Measurements from ENCODE around the gene LPIN1.

DNA sequence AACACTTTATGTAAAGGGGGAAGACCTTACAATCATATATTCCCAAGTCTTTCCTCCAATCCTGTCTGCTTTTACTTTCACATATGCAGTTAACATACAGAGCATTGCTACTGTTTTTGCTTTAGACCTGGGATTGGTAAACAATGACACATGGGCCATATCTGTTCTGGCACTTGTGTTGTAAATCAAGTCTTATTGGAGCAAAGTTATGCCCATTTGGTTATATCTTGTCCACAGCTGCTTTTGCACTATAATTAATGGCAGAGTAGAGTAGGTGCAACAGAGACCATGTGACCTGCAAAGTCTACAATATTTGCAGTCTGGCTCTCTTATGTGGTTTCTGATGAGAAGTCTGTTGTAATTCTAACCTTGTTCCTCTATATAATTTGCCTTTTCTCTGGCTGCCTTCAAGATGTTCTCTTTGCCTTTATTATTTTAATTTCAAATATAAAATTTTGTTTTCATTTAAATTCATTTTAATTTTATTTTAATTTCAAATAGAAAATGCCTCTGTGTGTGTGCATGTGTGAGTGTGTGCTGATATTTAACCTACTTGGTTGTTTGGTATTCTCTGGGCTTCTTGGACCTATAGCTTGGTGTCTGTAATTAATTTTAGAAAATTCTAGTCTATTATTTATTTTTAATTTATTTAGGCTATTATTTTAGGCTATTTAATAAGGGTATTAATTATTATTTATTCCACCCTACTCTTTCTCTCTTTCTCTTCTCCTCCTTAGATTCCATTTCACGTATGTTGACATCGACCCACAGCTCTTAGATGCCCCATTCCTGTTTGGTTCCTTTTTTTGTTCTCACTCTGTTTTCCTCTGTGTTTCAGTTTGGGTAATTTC lies 16.8 kb upstream of the LPIN1 start:
- TF ChIP-seq, protein P1, sequence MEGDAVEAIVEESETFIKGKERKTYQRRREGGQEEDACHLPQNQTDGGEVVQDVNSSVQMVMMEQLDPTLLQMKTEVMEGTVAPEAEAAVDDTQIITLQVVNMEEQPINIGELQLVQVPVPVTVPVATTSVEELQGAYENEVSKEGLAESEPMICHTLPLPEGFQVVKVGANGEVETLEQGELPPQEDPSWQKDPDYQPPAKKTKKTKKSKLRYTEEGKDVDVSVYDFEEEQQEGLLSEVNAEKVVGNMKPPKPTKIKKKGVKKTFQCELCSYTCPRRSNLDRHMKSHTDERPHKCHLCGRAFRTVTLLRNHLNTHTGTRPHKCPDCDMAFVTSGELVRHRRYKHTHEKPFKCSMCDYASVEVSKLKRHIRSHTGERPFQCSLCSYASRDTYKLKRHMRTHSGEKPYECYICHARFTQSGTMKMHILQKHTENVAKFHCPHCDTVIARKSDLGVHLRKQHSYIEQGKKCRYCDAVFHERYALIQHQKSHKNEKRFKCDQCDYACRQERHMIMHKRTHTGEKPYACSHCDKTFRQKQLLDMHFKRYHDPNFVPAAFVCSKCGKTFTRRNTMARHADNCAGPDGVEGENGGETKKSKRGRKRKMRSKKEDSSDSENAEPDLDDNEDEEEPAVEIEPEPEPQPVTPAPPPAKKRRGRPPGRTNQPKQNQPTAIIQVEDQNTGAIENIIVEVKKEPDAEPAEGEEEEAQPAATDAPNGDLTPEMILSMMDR (IDR thresholded peaks at IDR 0.05; ENCODE audit: low read depth, low read length): no peak
- TF ChIP-seq EZH2phosphoT487 (IDR thresholded peaks at IDR 0.05; ENCODE audit: low read depth): no peak

All from OCI-LY3 (cell line).